Ovary (tissue), 9 donors: ENCODE measurements around the gene FBXL17. TPM values are rescaled to one million over a fixed set of nuclear protein-coding genes. Genes with fewer than 3 reads are reported as not detected.

Source experiments
- DNase-seq, 5 donors: peaks; one replicate each; pipeline ENCODE4 v3.0.0-alpha.2; 2019 to 2020
- H3K27ac ChIP-seq, 2 donors: fragments of 200-600 bp; one replicate each; pipeline versions ENCODE4 v1.5.1 to v1.8.0; 2019 to 2022
- H3K27me3 ChIP-seq: fragments of 200-600 bp; one replicate; pipeline ENCODE4 v1.8.0; 2022
- H3K36me3 ChIP-seq: fragments of 200-600 bp; sonication (generic); one replicate; pipeline ENCODE4 v1.5.1; 2019
- H3K4me1 ChIP-seq: one replicate; pipeline ENCODE4 v1.8.1; 2013; ENCODE audit warnings: mild to moderate bottlenecking, moderate library complexity; ENCODE audit not compliant: insufficient read depth
- H3K4me3 ChIP-seq: fragments of 200-600 bp; sonication (generic); one replicate; pipeline ENCODE4 v1.5.1; 2017
- H3K9me3 ChIP-seq, 2 donors: fragments of 200-600 bp in 1 of 2; sonication (generic) in 1 of 2; one replicate each; pipeline versions ENCODE4 v1.5.1 to v1.8.1; 2013 to 2019; ENCODE audit warnings: mild to moderate bottlenecking in 1 of 2, moderate library complexity in 1 of 2
- CTCF ChIP-seq, 3 donors: fragments of 450-650 bp in 2 of 3; fragments of 200-600 bp in 1 of 3; IDR thresholded peaks; one replicate each; pipeline versions ENCODE4 v1.5.1 to v1.8.0; 2016 to 2022; ENCODE audit warnings: antibody characterized with exemption in 3 of 3, mild to moderate bottlenecking in 1 of 3
- EP300 ChIP-seq: sonication (generic); formaldehyde crosslinking; IDR thresholded peaks from one replicate; pipeline ENCODE4 v1.6.1; 2017; ENCODE audit warnings: antibody characterized with exemption
- POLR2A ChIP-seq: fragments of 450-650 bp; IDR thresholded peaks from one replicate; pipeline ENCODE4 v1.6.1; 2017; ENCODE audit warnings: antibody characterized with exemption, mild to moderate bottlenecking, moderate library complexity
- WGBS, 3 donors: extraction: QIAGEN DNeasy Blood & Tissue Kit in 1 of 3; methylation state at CpG; one replicate each; pipeline versions ENCODE4 v1.1.5 to v1.1.7; 2013 to 2017; 5-methylcytosine and 5-hydroxymethylcytosine counted together
- intact Hi-C, 4 donors: fragments of 100-400 bp; cut with DNase I; formaldehyde crosslinking; loops; one replicate each; pipeline versions ENCODE4 v1.11.0 to v1.15.1; 2022 to 2023
- polyA plus RNA-seq, 2 donors: library from polyadenylated mRNA; stranded (reverse); fragments of 200-250 nt in 1 of 2; fragments of 350-450 nt in 1 of 2; fragmentation: Illumina TruSeq in 1 of 2; extraction: RNeasy Lipid Tissue Mini Kit (QIAGEN cat#74804) in 1 of 2; gene quantifications; one replicate each; pipeline ENCODE4 v1.2.3, GENCODE V29; 2013 to 2014
- total RNA-seq, 7 donors: library from RNA; depleted of rRNA in 2 of 7; stranded (reverse); fragments of >200 nt in 2 of 7; fragmentation: NEBNext Ultra II Directional in 3 of 7; extraction: Animal tissue kit (Norgen Biotek cat#: 25700) in 3 of 7; gene quantifications; one replicate each; pipeline versions ENCODE4 v1.1.0 to v1.2.4, GENCODE V29; 2016 to 2023
- donor health status: DM: no; HTN: no; CAD: no; lungs with moderate emphysema.
- donor health status: DM: no; HTN: no; CAD: no.
- donor health status: Bipolar disorder and iron deficiency.
- donor health status: DM: yes; HTN: yes; CAD: no.
- donor health status: DM: no; HTN: no; CAD: no.
- donor health status: DM: yes; HTN: yes; CAD: no.

Gene FBXL17
- total and polyA plus RNA-seq, 9 donors, result 6.8 to 20.4 (median 15.9) TPM

- no peak for DNase-seq
- Histone ChIP-seq H3K36me3 (no peaks in the 10 kb centered on the region), H3K4me1 (no peaks in the 10 kb centered on the region), H3K27me3 (no peaks in the 10 kb centered on the region), H3K9me3 (no peaks in the 10 kb centered on the region), H3K4me3 (no peak overlapping the region), H3K27ac (no peak overlapping the region)
- TF ChIP-seq CTCF (IDR thresholded peaks at IDR 0.05) (no peak), POLR2A (no peak), EP300 (no peak)
- intact Hi-C loops, result no loop called here
- 93 to 97% (median 95%) methylated on average over 1 of the region's 1 CpG for WGBS, 3 donors
Observed at GRCh38 chr5:108251350-108251749, 130.5 kb downstream of the FBXL17 start.

- H3K4me3 ChIP-seq, result no peak overlapping the region
- no peaks in the 10 kb centered on the region for H3K9me3 ChIP-seq
- intact Hi-C loops, result no loop called here
- H3K4me1 ChIP-seq, result no peaks in the 10 kb centered on the region
- no peak for TF ChIP-seq CTCF (IDR thresholded peaks at IDR 0.05)
- H3K36me3 ChIP-seq, result no peaks in the 10 kb centered on the region
- H3K27ac ChIP-seq, result no peak overlapping the region
- 25 to 29% (median 28%) methylated on average over 3 of the region's 3 CpGs for WGBS, 3 donors
- H3K27me3 ChIP-seq, result no peaks in the 10 kb centered on the region
- DNase-seq, result no peak
Observed at GRCh38 chr5:108249785-108250426, 132.0 kb downstream of the FBXL17 start.

- Histone ChIP-seq H3K27me3 (no peaks in the 10 kb centered on the region), H3K9me3 (no peaks in the 10 kb centered on the region), H3K4me1 (no peaks in the 10 kb centered on the region), H3K27ac (no peak overlapping the region), H3K4me3 (no peak overlapping the region), H3K36me3 (no peaks in the 10 kb centered on the region)
- no peak for DNase-seq
- intact Hi-C loops, result no loop called here
- 47 to 56% (median 51%) methylated on average over 7 of the region's 7 CpGs for WGBS, 3 donors
- TF ChIP-seq EP300 (no peak), CTCF (IDR thresholded peaks at IDR 0.05) (no peak), POLR2A (no peak)
Observed at GRCh38 chr5:108249095-108249784, 132.7 kb downstream of the FBXL17 start.

GRCh38 chr5:108238936-108239887 is 142.7 kb downstream of the FBXL17 start:
- intact Hi-C loops, result no loop called here
- no peaks in the 10 kb centered on the region for H3K4me1 ChIP-seq
- H3K27ac ChIP-seq, result no peak overlapping the region
- H3K27me3 ChIP-seq, result no peaks in the 10 kb centered on the region
- H3K4me3 ChIP-seq, result no peak overlapping the region
- TF ChIP-seq CTCF (IDR thresholded peaks at IDR 0.05) (no peak), POLR2A (no peak), EP300 (no peak)
- no peaks in the 10 kb centered on the region for H3K36me3 ChIP-seq
- H3K9me3 ChIP-seq, result no peaks in the 10 kb centered on the region
- 78 to 98% (median 87%) methylated on average over 10 of the region's 10 CpGs for WGBS, 3 donors
- no peak for DNase-seq
